KMS-11 (cell line): ENCODE measurements around the gene PSEN2.

ENCODE experiments used
- H2AFZ ChIP-seq: fragments of 200-600 bp; sonication (generic); 2 replicates; pipeline ENCODE4 v1.6.1; 2016; ENCODE audit warnings: antibody characterized with exemption, mixed run types, low read depth
- H3K27ac ChIP-seq: fragments of 200-600 bp; sonication (generic); 2 replicates; pipeline ENCODE4 v1.6.1; 2016; ENCODE audit warnings: mild to moderate bottlenecking, mixed run types
- H3K27me3 ChIP-seq: fragments of 200-600 bp; sonication (generic); 2 replicates; pipeline ENCODE4 v1.6.1; 2017; ENCODE audit warnings: mild to moderate bottlenecking, low read depth, mixed run types, moderate library complexity; ENCODE audit not compliant: insufficient read depth
- H3K36me3 ChIP-seq: fragments of 200-600 bp; sonication (generic); 2 replicates; pipeline ENCODE4 v1.6.1; 2017; ENCODE audit warnings: mild to moderate bottlenecking, mixed run types; ENCODE audit not compliant: insufficient read depth
- H3K4me1 ChIP-seq: fragments of 200-600 bp; sonication (generic); 2 replicates; pipeline ENCODE4 v1.6.1; 2016; ENCODE audit warnings: mild to moderate bottlenecking, low read depth, mixed run types; ENCODE audit not compliant: poor library complexity, severe bottlenecking
- H3K4me2 ChIP-seq: fragments of 200-600 bp; sonication (generic); 2 replicates; pipeline ENCODE4 v1.7.0; 2016; ENCODE audit warnings: mild to moderate bottlenecking, mixed run types
- H3K4me3 ChIP-seq: fragments of 200-600 bp; sonication (generic); IDR thresholded peaks from 2 replicates; pipeline ENCODE4 v1.6.1; 2017; ENCODE audit warnings: low read depth, low read length, mixed read lengths; ENCODE audit not compliant: insufficient read depth
- H3K79me2 ChIP-seq: fragments of 200-600 bp; sonication (generic); 2 replicates; pipeline ENCODE4 v1.6.1; 2016; ENCODE audit warnings: low read depth, mixed run types; ENCODE audit not compliant: insufficient read depth
- H3K9ac ChIP-seq: fragments of 200-600 bp; sonication (generic); 2 replicates; pipeline ENCODE4 v1.6.1; 2016; ENCODE audit warnings: mild to moderate bottlenecking, mixed run types
- H4K20me1 ChIP-seq: fragments of 200-600 bp; sonication (generic); 2 replicates; pipeline ENCODE4 v1.6.1; 2016; ENCODE audit warnings: mild to moderate bottlenecking, mixed run types; ENCODE audit not compliant: insufficient read depth
- CTCF ChIP-seq: fragments of 200-600 bp; sonication (generic); conservative IDR thresholded peaks from 2 replicates; pipeline ENCODE4 v1.6.1; 2017; ENCODE audit warnings: low read depth, mild to moderate bottlenecking, antibody characterized with exemption, low read length, moderate library complexity, mixed read lengths

PSEN2 gene

DNA sequence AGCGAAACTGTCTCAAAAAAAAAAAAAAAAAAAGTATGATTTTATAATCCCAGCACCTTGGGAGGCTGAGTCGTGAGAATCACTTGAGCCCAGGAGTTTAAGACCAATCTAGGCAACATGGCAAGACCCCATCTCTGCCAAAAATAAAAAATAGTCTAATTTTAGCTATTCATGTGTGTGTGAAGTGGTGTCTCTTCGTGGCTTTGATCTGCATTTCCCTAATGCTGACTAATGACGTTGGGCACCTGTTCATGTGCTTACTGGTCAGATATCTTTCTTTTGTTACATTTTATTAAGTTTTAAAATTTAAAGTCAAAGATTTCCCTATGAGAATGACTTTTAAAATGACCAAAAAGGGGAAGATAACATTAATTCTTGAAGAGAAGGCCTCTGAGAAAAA lies 31.0 kb downstream of the PSEN2 start:
- no peaks in the 10 kb centered on the region for H3K36me3 ChIP-seq
- no peak overlapping the region for H3K4me3 ChIP-seq
- no peak overlapping the region for H3K9ac ChIP-seq
- H3K4me2 ChIP-seq = no peak overlapping the region
- H4K20me1 ChIP-seq = no peaks in the 10 kb centered on the region
- H3K27ac ChIP-seq = 0 out of 2 replicates have a peak overlapping the region, but pooled peaks have one; percentile 9
- H3K4me1 ChIP-seq = peaks cover 11% of the 10 kb centered on the region
- no peaks in the 10 kb centered on the region for H3K27me3 ChIP-seq
- no peak overlapping the region for H2AFZ ChIP-seq
- no peaks in the 10 kb centered on the region for H3K79me2 ChIP-seq
- TF ChIP-seq CTCF = no peak

DNA sequence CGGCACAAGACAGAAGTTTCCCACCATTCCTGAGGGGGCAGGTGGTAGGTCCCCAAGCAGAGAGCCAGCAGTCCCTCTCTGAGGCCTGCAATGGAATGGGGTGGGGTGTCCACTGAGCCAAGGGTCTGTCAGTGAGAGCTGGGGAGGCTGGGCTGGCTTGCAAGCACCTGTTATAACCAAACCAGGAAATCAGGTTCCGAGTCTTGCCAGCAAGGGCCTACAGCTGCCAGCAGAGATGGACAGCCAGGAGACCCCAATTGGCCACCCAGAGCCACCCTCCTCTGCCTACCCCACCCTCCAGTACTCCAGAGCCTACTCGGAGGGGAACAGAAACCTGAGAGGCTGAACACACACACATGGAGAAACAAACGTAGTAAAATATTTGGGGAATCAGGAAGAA lies 32.2 kb downstream of the PSEN2 start:
- no peak overlapping the region for H3K4me2 ChIP-seq

DNA sequence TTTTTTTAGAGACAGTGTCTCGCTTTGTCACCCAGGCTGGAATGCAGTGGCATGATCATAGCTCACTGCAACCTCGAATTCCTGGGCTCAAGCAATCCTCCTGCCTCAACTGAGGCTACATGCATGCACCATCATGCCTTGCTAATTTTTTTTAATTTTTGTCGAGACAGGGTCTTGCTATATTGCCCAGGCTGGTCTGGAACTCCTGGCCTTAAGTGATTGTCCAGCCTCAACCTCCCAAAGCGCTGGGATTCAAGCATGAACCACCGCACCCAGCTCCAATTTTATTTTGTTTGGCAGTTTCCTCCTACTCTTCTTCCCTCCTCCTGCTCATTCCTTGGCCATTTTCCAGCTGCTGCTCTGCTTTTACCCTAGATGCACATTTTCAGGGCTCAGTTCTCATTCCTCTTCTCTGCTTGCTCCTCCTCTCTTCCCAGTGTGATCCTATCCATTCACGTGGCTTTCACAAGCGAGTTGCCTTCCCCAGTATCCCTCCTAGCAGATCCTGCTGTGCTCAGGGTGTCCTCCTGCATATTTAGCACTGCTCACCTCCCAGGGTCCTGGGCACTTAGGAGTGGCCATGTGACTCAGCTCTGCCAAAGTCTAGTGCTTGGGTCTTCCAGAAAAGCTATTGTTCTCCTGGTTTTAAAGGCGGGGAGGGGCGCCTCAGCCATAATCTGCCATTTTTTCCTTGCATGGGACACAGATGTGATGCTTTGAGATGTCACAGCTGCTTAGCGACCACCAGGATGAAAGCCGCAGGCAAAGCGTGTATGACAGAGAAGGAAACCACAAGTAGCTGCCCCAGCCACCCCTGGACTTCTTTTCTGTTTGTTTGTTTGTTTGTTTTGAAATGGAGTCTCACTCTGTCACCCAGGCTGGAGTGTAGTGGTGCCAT lies 33.7 kb downstream of the PSEN2 start:
- no peak for TF ChIP-seq CTCF
- Histone ChIP-seq H3K4me2 (no peak overlapping the region), H3K4me3 (no peak overlapping the region), H3K79me2 (no peaks in the 10 kb centered on the region), H2AFZ (no peak overlapping the region), H3K4me1 (peaks cover 11% of the 10 kb centered on the region), H3K9ac (no peak overlapping the region), H4K20me1 (no peaks in the 10 kb centered on the region), H3K27me3 (no peaks in the 10 kb centered on the region), H3K27ac (no peak overlapping the region), H3K36me3 (no peaks in the 10 kb centered on the region)

More for the DNA sequence above, 32.2 kb downstream of the PSEN2 start:
- no peak for TF ChIP-seq CTCF
- Histone ChIP-seq H2AFZ (no peak overlapping the region), H3K79me2 (no peaks in the 10 kb centered on the region), H4K20me1 (no peaks in the 10 kb centered on the region), H3K27ac (no peak overlapping the region), H3K4me1 (peaks cover 11% of the 10 kb centered on the region), H3K27me3 (no peaks in the 10 kb centered on the region), H3K9ac (no peak overlapping the region), H3K4me3 (no peak overlapping the region), H3K36me3 (no peaks in the 10 kb centered on the region)

- Histone ChIP-seq H3K9ac (no peak overlapping the region), H3K27ac (no peak overlapping the region), H3K4me2 (no peak overlapping the region)
Observed at GRCh38 chr1:226904772-226905171, 34.4 kb downstream of the PSEN2 start.

More at GRCh38 chr1:226904772-226905171, 34.4 kb downstream of the PSEN2 start:
- no peaks in the 10 kb centered on the region for H3K27me3 ChIP-seq
- no peaks in the 10 kb centered on the region for H3K79me2 ChIP-seq
- TF ChIP-seq CTCF = no peak
- H3K4me3 ChIP-seq = no peak overlapping the region
- no peaks in the 10 kb centered on the region for H4K20me1 ChIP-seq
- no peaks in the 10 kb centered on the region for H3K36me3 ChIP-seq
- peaks cover 11% of the 10 kb centered on the region for H3K4me1 ChIP-seq
- no peak overlapping the region for H2AFZ ChIP-seq
